ENCODE measurements around the gene COL18A1.

DNA sequence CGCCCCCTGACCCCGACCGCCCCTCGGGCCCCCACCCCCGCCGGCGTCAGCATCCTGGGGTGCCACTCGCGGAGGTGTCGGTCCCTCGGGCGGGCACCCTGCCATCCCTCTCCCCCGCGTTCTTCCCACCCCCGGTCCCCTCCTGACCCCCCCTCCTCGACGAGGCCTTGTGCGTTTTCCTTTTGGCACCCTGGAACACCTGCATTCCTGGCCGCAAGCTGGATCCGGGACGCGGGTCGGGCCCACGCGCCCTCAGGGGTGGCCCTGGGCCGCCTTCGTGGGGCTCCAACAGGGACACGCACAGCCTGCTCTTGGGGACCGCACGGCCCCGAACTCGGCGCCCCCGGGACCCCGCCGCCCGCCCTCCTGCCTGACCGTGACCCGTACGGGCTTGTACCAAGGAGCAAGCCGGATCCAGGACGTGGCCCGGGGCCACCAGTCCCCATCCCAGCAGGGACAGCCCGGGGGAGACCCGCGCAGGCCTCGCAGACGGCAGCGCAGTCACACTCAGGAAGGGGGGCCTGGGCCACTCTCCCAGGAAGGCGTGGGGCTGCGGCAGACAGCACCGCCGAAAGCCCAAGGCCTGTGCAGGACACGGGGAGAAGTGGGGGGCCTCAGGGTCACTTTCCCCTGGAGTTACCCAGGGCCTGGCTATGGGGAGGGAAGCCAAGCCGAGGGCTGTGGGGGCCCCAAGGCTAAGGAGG is 137.9 kb downstream of the COL18A1 start:
- TF ChIP-seq, protein P1, sequence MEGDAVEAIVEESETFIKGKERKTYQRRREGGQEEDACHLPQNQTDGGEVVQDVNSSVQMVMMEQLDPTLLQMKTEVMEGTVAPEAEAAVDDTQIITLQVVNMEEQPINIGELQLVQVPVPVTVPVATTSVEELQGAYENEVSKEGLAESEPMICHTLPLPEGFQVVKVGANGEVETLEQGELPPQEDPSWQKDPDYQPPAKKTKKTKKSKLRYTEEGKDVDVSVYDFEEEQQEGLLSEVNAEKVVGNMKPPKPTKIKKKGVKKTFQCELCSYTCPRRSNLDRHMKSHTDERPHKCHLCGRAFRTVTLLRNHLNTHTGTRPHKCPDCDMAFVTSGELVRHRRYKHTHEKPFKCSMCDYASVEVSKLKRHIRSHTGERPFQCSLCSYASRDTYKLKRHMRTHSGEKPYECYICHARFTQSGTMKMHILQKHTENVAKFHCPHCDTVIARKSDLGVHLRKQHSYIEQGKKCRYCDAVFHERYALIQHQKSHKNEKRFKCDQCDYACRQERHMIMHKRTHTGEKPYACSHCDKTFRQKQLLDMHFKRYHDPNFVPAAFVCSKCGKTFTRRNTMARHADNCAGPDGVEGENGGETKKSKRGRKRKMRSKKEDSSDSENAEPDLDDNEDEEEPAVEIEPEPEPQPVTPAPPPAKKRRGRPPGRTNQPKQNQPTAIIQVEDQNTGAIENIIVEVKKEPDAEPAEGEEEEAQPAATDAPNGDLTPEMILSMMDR (IDR thresholded peaks at IDR 0.05): no peak
- no peak for TF ChIP-seq POLR2AphosphoS5 (IDR thresholded peaks at IDR 0.05; ENCODE audit: low read depth, low read length)

Measured in Panc1 (cell line).